GM12892 (cell line): Measurements from ENCODE around the gene RAPGEF2.

ENCODE experiments used
- POLR2A ChIP-seq: IDR thresholded peaks from 2 replicates; pipeline ENCODE4 v1.6.1; 2011; ENCODE audit warnings: low read depth, low read length, control low read depth
- POLR2AphosphoS5 ChIP-seq: IDR thresholded peaks from 2 replicates; pipeline ENCODE4 v1.6.1; 2011; ENCODE audit warnings: low read depth, low read length, control low read depth

DNA sequence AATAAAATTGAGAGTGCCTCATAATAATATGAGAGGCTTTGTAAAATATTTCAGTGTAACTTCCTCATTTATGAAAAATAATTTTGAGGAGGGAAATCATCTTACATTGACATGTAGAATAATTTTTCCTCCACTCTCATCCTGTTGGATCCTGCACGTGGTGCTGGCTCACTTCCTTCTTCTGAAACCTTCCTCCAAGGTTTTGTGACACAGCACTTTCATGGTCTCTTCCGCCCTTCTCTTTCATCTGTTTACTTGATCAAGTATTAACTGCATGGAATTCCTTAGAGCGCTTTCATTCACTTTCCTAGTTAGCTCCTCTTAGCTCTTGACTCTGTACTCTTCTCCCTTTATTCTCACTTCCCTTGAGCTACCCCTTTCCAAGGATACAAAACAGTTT is 246.5 kb downstream of the RAPGEF2 start:
- TF ChIP-seq POLR2AphosphoS5 (no peak), POLR2A (no peak)
